Measurements from ENCODE around the gene ASTN2. TPM values are rescaled to one million over a fixed set of nuclear protein-coding genes. Genes with fewer than 3 reads are reported as not detected.
"Not testable (repeated sequence)": the region's sequence is repeated elsewhere in the genome, so short reads cannot be mapped to it uniquely, and the experiment has no call there.

ASTN2 gene
- total RNA-seq, 1 donor from 2014 or later, result 12.2 TPM

DNA sequence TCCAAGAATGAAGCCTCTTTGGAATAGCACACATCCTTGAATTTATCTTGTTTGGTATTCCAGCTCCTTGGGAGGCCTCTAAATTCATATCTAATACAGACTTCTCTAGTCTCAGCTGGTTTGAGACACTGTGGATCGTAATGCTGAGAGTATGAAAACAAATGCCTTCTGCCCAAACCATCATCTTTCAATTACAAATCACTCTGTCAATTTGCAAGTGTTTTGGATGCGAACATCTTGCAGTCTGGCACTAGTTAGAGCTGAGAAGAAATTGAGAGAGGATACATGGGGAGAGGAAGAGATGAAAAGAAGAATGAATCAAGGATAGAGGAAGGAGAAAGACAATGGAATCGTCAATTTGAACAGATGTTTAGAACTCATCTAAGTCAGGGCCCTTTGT lies 342.6 kb downstream of the ASTN2 start:
- no peak for TF ChIP-seq CTCF (IDR thresholded peaks at IDR 0.05; ENCODE audit: insufficient read depth, low read length, poor library complexity, severe bottlenecking)
- no peak for DNase-seq (ENCODE audit: low read depth)
- Histone ChIP-seq H3K4me3 (ENCODE audit: low read depth, low read length) (no peak overlapping the region), H3K27me3 (ENCODE audit: control insufficient read depth, insufficient read depth, low read length) (no peaks in the 10 kb centered on the region), H3K36me3 (ENCODE audit: control insufficient read depth, insufficient read depth, low read length) (no peaks in the 10 kb centered on the region)

DNA sequence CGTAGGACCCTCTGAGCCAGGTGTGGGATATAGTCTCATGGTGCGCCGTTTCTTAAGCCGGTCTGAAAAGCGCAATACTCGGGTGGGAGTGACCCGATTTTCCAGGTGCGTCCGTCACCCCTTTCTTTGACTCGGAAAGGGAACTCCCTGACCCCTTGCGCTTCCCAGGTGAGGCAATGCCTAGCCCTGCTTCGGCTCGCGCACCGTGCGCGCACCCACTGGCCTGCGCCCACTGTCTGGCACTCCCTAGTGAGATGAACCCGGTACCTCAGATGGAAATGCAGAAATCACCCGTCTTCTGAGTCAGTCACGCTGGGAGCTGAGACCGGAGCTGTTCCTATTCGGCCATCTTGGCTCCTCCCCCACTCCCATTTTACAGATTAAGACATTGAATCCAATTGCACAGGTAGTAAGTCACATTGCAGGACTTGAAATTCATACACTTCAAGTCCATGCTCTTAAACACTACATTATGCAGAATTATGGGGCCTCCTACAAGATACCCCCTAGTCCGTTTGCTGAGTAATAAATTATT lies 343.1 kb downstream of the ASTN2 start:
- DNase-seq (ENCODE audit: low read depth); H3K36me3 ChIP-seq (ENCODE audit: control insufficient read depth, insufficient read depth, low read length); H3K27me3 ChIP-seq (ENCODE audit: control insufficient read depth, insufficient read depth, low read length); H3K4me3 ChIP-seq (ENCODE audit: low read depth, low read length): not testable (repeated sequence)

- Histone ChIP-seq H3K27me3 (ENCODE audit: control insufficient read depth, insufficient read depth, low read length) (no peaks in the 10 kb centered on the region), H3K4me3 (ENCODE audit: low read depth, low read length) (no peak overlapping the region), H3K36me3 (ENCODE audit: control insufficient read depth, insufficient read depth, low read length) (no peaks in the 10 kb centered on the region)
- TF ChIP-seq CTCF (IDR thresholded peaks at IDR 0.05; ENCODE audit: insufficient read depth, low read length, poor library complexity, severe bottlenecking), result no peak
- no peak for DNase-seq (ENCODE audit: low read depth)
These were observed 351.0 kb downstream of the ASTN2 start for GRCh38 chr9:117063721-117064471.

GRCh38 chr9:117060963-117061362 lies 353.9 kb downstream of the ASTN2 start:
- Histone ChIP-seq H3K4me3 (ENCODE audit: low read depth, low read length) (no peak overlapping the region), H3K27me3 (ENCODE audit: control insufficient read depth, insufficient read depth, low read length) (no peaks in the 10 kb centered on the region), H3K36me3 (ENCODE audit: control insufficient read depth, insufficient read depth, low read length) (no peaks in the 10 kb centered on the region)
- DNase-seq (ENCODE audit: low read depth), result no peak
- TF ChIP-seq CTCF (IDR thresholded peaks at IDR 0.05; ENCODE audit: insufficient read depth, low read length, poor library complexity, severe bottlenecking), result no peak

- no peaks in the 10 kb centered on the region for H3K36me3 ChIP-seq (ENCODE audit: control insufficient read depth, insufficient read depth, low read length)
- H3K4me3 ChIP-seq (ENCODE audit: low read depth, low read length), result no peak overlapping the region
- DNase-seq (ENCODE audit: low read depth), result no peak
- no peak for TF ChIP-seq CTCF (IDR thresholded peaks at IDR 0.05; ENCODE audit: insufficient read depth, low read length, poor library complexity, severe bottlenecking)
- no peaks in the 10 kb centered on the region for H3K27me3 ChIP-seq (ENCODE audit: control insufficient read depth, insufficient read depth, low read length)
These were observed 364.9 kb downstream of the ASTN2 start for GRCh38 chr9:117050007-117050406.

DNA sequence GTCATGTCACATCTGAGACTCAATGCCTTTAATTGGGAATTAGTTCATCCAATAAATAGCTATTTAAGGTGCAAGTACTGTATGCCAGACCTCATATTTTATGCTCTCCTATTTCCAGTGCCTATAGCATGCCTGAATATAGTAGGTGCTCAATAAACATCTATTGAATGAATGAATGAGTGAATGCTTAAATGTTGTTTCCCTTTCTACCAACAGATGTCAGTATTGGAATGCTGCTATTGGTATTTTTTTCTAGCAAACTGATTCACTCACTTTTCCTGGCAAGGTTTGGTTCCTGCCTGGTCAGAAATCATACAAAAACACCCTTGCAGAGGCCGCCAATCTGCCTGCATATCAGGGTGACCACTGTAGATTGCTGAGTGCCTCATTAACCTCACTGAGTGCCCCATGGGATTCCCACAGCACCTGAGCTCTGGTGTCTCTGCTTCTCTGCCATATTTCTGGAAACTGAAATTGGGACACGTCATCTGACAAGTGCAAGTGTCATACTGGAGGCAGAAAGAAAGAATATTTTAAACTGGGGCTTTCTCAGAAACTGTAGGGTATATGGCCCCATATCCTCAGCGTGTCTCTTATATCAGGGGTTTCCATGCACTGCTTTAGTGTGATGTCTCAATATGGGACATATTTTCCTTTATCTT lies 368.1 kb downstream of the ASTN2 start:
- TF ChIP-seq CTCF (IDR thresholded peaks at IDR 0.05; ENCODE audit: insufficient read depth, low read length, poor library complexity, severe bottlenecking), result peak; percentile 6
- H3K4me3 ChIP-seq (ENCODE audit: low read depth, low read length), result no peak overlapping the region
- no peaks in the 10 kb centered on the region for H3K27me3 ChIP-seq (ENCODE audit: control insufficient read depth, insufficient read depth, low read length)
- no peaks in the 10 kb centered on the region for H3K36me3 ChIP-seq (ENCODE audit: control insufficient read depth, insufficient read depth, low read length)
- DNase-seq (ENCODE audit: low read depth), result no peak
